Activated naive CD8-positive, alpha-beta T cell treated with anti-CD3 and anti-CD28 coated beads, Interleukin-2, amount 10 ng/mL, durations not matched to agents 7 days and 5 days (primary cell): ENCODE results near the gene ESD. TPM values are rescaled to one million over a fixed set of nuclear protein-coding genes. Genes with fewer than 3 reads are reported as not detected.

Source experiments
- ATAC-seq: fragments of 150-1000 bp; cut with Tn5 transposase; one replicate; pipeline ENCODE4 v1.10.0; 2021; ENCODE audit warnings: low read depth, moderate library complexity
- POLR2A ChIA-PET: fragments of 350-600 bp; sonication (Branson Sonifier 250); formaldehyde crosslinking; loops from one replicate; lab custom pipeline; 2021; ENCODE audit warnings: antibody characterized with exemption; lab: Charles Lee
- DNase-seq: peaks from one replicate; pipeline ENCODE4 v3.0.0; 2021
- H3K27ac Mint-ChIP-seq: one replicate; pipeline ENCODE4 v1.8.0; 2022; ENCODE audit warnings: mild to moderate bottlenecking, mixed read lengths
- H3K27me3 Mint-ChIP-seq: one replicate; pipeline ENCODE4 v1.8.0; 2022; ENCODE audit warnings: mild to moderate bottlenecking, moderate library complexity, mixed read lengths
- H3K36me3 Mint-ChIP-seq: one replicate; pipeline ENCODE4 v1.8.0; 2021; ENCODE audit warnings: mild to moderate bottlenecking, mixed read lengths
- H3K4me1 Mint-ChIP-seq: one replicate; pipeline ENCODE4 v1.8.0; 2021; ENCODE audit warnings: mixed read lengths
- H3K4me3 Mint-ChIP-seq: one replicate; pipeline ENCODE4 v1.8.0; 2022; ENCODE audit warnings: mild to moderate bottlenecking, moderate library complexity, mixed read lengths
- H3K9me3 Mint-ChIP-seq: one replicate; pipeline ENCODE4 v1.8.0; 2021; ENCODE audit warnings: mixed read lengths
- total RNA-seq, 2 experiments: library from RNA; stranded (reverse); gene quantifications; one replicate each; pipeline ENCODE4 v1.2.3, GENCODE V29; 2021

Gene ESD
- total RNA-seq: 10 to 100 TPM; 84.7 to 96.9 TPM

GRCh38 chr13:46796515-46797474 is at the start of gene ESD:
TSS of gene ESD (minus strand) at chr13:46797161. CDS start at chr13:46791413, 5,748 bp downstream.
- Mint-ChIP-seq H3K4me3 (peak within 1 kb of the TSS; percentile 93), H3K36me3 (peaks cover 14% of the 10 kb centered on the region), H3K4me1 (peaks cover 29% of the 10 kb centered on the region), H3K9me3 (no peaks in the 10 kb centered on the region), H3K27ac (peak within 1 kb of the TSS; percentile 98), H3K27me3 (no peaks in the 10 kb centered on the region)
- POLR2A ChIA-PET: interaction anchor here (1.0 to 1.4 kb wide), 2 partner anchors 20 to 244 kb away, joined by 3 read pairs; partner anchors contain the start of gene LRCH1
- peak; percentile 92 for DNase-seq
- ATAC-seq: peak; percentile 91

- Mint-ChIP-seq H3K4me1 (no peaks in the 10 kb centered on the region), H3K27me3 (peaks cover 10% of the 10 kb centered on the region), H3K9me3 (no peaks in the 10 kb centered on the region), H3K36me3 (no peaks in the 10 kb centered on the region), H3K27ac (no peak overlapping the region), H3K4me3 (no peak overlapping the region)
- no peak for ATAC-seq
- no peak for DNase-seq
- POLR2A ChIA-PET: no interaction called here
These were observed 49.8 kb upstream of the ESD start for GRCh38 chr13:46846726-46847125.

- ATAC-seq (no peak), DNase-seq (no peak)
- Mint-ChIP-seq H3K4me3 (no peak overlapping the region), H3K9me3 (no peaks in the 10 kb centered on the region), H3K4me1 (no peaks in the 10 kb centered on the region), H3K27ac (no peak overlapping the region), H3K36me3 (no peaks in the 10 kb centered on the region), H3K27me3 (peaks cover 10% of the 10 kb centered on the region)
- POLR2A ChIA-PET: no interaction called here
These were observed 48.2 kb upstream of the ESD start for GRCh38 chr13:46845146-46845545.

GRCh38 chr13:46844431-46844830 is 47.5 kb upstream of the ESD start:
- DNase-seq (no peak), ATAC-seq (no peak)
- Mint-ChIP-seq H3K36me3 (no peaks in the 10 kb centered on the region), H3K9me3 (no peaks in the 10 kb centered on the region), H3K4me1 (no peaks in the 10 kb centered on the region), H3K27me3 (peaks cover 6% of the 10 kb centered on the region), H3K4me3 (no peak overlapping the region), H3K27ac (no peak overlapping the region)
- POLR2A ChIA-PET: no interaction called here

GRCh38 chr13:46839399-46839798 is 42.4 kb upstream of the ESD start:
- ATAC-seq: no peak
- POLR2A ChIA-PET: no interaction called here
- no peaks in the 10 kb centered on the region for H3K36me3 Mint-ChIP-seq
- H3K4me1 Mint-ChIP-seq: no peaks in the 10 kb centered on the region
- no peak overlapping the region for H3K27ac Mint-ChIP-seq
- no peak overlapping the region for H3K4me3 Mint-ChIP-seq
- peaks cover 5% of the 10 kb centered on the region for H3K27me3 Mint-ChIP-seq
- no peaks in the 10 kb centered on the region for H3K9me3 Mint-ChIP-seq
- no peak for DNase-seq

GRCh38 chr13:46834657-46835056 is 37.7 kb upstream of the ESD start:
- peaks cover 14% of the 10 kb centered on the region for H3K27me3 Mint-ChIP-seq
- H3K36me3 Mint-ChIP-seq: no peaks in the 10 kb centered on the region
- POLR2A ChIA-PET: no interaction called here
- H3K9me3 Mint-ChIP-seq: no peaks in the 10 kb centered on the region
- no peak overlapping the region for H3K4me3 Mint-ChIP-seq
- no peak overlapping the region for H3K27ac Mint-ChIP-seq
- ATAC-seq (no peak), DNase-seq (no peak)
- H3K4me1 Mint-ChIP-seq: no peaks in the 10 kb centered on the region

GRCh38 chr13:46831588-46832194 is 34.7 kb upstream of the ESD start:
- Mint-ChIP-seq H3K36me3 (no peaks in the 10 kb centered on the region), H3K9me3 (no peaks in the 10 kb centered on the region), H3K27ac (no peak overlapping the region), H3K4me3 (no peak overlapping the region), H3K27me3 (peaks cover 19% of the 10 kb centered on the region), H3K4me1 (no peaks in the 10 kb centered on the region)
- ATAC-seq (no peak), DNase-seq (no peak)
- POLR2A ChIA-PET: no interaction called here

- ATAC-seq: no peak
- Mint-ChIP-seq H3K36me3 (no peaks in the 10 kb centered on the region), H3K27ac (no peak overlapping the region), H3K9me3 (no peaks in the 10 kb centered on the region), H3K4me3 (no peak overlapping the region), H3K4me1 (no peaks in the 10 kb centered on the region), H3K27me3 (peaks cover 17% of the 10 kb centered on the region)
- DNase-seq: no peak
- POLR2A ChIA-PET: no interaction called here
These were observed 33.5 kb upstream of the ESD start for GRCh38 chr13:46830405-46831005.

- H3K4me3 Mint-ChIP-seq: no peak overlapping the region
- H3K27me3 Mint-ChIP-seq: peaks cover 19% of the 10 kb centered on the region
- peaks cover 2% of the 10 kb centered on the region for H3K4me1 Mint-ChIP-seq
- H3K27ac Mint-ChIP-seq: no peak overlapping the region
- DNase-seq: no peak
- no peaks in the 10 kb centered on the region for H3K36me3 Mint-ChIP-seq
- H3K9me3 Mint-ChIP-seq: no peaks in the 10 kb centered on the region
- POLR2A ChIA-PET: no interaction called here
- ATAC-seq: no peak
These were observed 25.6 kb upstream of the ESD start for GRCh38 chr13:46822551-46822950.

GRCh38 chr13:46817838-46818476 is 21.0 kb upstream of the ESD start:
- Mint-ChIP-seq H3K27ac (no peak overlapping the region), H3K27me3 (peaks cover 22% of the 10 kb centered on the region), H3K4me3 (no peak overlapping the region), H3K4me1 (peaks cover 2% of the 10 kb centered on the region), H3K9me3 (peaks cover 4% of the 10 kb centered on the region), H3K36me3 (peaks cover 1% of the 10 kb centered on the region)
- POLR2A ChIA-PET: no interaction called here
- no peak for ATAC-seq
- no peak for DNase-seq

GRCh38 chr13:46817095-46817494 is 20.1 kb upstream of the ESD start:
- H3K27ac Mint-ChIP-seq: no peak overlapping the region
- H3K4me3 Mint-ChIP-seq: no peak overlapping the region
- ATAC-seq (no peak), DNase-seq (no peak)
- POLR2A ChIA-PET: no interaction called here
- peaks cover 8% of the 10 kb centered on the region for H3K36me3 Mint-ChIP-seq
- peaks cover 22% of the 10 kb centered on the region for H3K27me3 Mint-ChIP-seq
- H3K4me1 Mint-ChIP-seq: peaks cover 2% of the 10 kb centered on the region
- H3K9me3 Mint-ChIP-seq: peaks cover 10% of the 10 kb centered on the region

GRCh38 chr13:46816371-46816770 is 19.4 kb upstream of the ESD start:
- DNase-seq: no peak
- POLR2A ChIA-PET: no interaction called here
- Mint-ChIP-seq H3K27me3 (peaks cover 22% of the 10 kb centered on the region), H3K36me3 (peaks cover 10% of the 10 kb centered on the region), H3K4me1 (peaks cover 2% of the 10 kb centered on the region), H3K27ac (no peak overlapping the region), H3K9me3 (peaks cover 12% of the 10 kb centered on the region), H3K4me3 (no peak overlapping the region)
- no peak for ATAC-seq

- DNase-seq (no peak), ATAC-seq (no peak)
- Mint-ChIP-seq H3K4me1 (no peaks in the 10 kb centered on the region), H3K4me3 (no peak overlapping the region), H3K36me3 (peaks cover 10% of the 10 kb centered on the region), H3K27me3 (peaks cover 21% of the 10 kb centered on the region), H3K9me3 (peaks cover 15% of the 10 kb centered on the region), H3K27ac (no peak overlapping the region)
- POLR2A ChIA-PET: no interaction called here
These were observed 15.4 kb upstream of the ESD start for GRCh38 chr13:46812301-46812797.
